ENCODE results near the gene HELZ. TPM values are rescaled to one million over a fixed set of nuclear protein-coding genes. Genes with fewer than 3 reads are reported as not detected.
"Not testable (repeated sequence)": the region's sequence is repeated elsewhere in the genome, so short reads cannot be mapped to it uniquely, and the experiment has no call there.

Gene HELZ
- polyA plus RNA-seq, 1 experiment: 8.4 TPM

DNA sequence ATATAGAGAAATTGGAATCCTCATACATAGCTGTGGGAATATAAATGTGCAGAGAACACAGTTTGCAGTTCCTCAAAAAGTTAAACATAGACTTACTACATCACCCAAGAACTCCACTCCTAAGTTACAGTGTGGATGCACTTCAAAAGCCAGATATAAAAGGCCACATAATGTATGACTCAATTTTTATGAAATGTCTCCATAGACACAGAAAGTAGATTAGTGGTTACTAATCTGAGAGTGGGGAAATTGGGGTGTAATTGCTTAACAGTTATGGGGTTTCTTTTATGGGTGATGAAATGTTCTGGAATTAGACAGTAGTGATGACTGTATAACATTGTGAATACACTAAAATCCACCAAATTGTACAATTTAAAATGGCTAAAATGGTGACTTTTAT is 139.8 kb downstream of the HELZ start:
- no peak overlapping the region for H3K4me3 ChIP-seq (ENCODE audit: low read depth, low read length)
- DNase-seq (ENCODE audit: low read depth): peak; percentile 38
- TF ChIP-seq, protein P1, sequence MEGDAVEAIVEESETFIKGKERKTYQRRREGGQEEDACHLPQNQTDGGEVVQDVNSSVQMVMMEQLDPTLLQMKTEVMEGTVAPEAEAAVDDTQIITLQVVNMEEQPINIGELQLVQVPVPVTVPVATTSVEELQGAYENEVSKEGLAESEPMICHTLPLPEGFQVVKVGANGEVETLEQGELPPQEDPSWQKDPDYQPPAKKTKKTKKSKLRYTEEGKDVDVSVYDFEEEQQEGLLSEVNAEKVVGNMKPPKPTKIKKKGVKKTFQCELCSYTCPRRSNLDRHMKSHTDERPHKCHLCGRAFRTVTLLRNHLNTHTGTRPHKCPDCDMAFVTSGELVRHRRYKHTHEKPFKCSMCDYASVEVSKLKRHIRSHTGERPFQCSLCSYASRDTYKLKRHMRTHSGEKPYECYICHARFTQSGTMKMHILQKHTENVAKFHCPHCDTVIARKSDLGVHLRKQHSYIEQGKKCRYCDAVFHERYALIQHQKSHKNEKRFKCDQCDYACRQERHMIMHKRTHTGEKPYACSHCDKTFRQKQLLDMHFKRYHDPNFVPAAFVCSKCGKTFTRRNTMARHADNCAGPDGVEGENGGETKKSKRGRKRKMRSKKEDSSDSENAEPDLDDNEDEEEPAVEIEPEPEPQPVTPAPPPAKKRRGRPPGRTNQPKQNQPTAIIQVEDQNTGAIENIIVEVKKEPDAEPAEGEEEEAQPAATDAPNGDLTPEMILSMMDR (IDR thresholded peaks at IDR 0.05; ENCODE audit: insufficient read depth, low read depth, low read length): no peak
- H3K27me3 ChIP-seq (ENCODE audit: control insufficient read depth, insufficient read depth, low read length): no peaks in the 10 kb centered on the region
- H3K36me3 ChIP-seq (ENCODE audit: control insufficient read depth, insufficient read depth, low read length): peaks cover 11% of the 10 kb centered on the region
- POLR2A ChIA-PET: no interaction called here
- CTCF ChIA-PET: no interaction called here

GRCh38 chr17:67104641-67105040 is 140.4 kb downstream of the HELZ start:
- H3K36me3 ChIP-seq (ENCODE audit: control insufficient read depth, insufficient read depth, low read length): peaks cover 11% of the 10 kb centered on the region
- H3K27me3 ChIP-seq (ENCODE audit: control insufficient read depth, insufficient read depth, low read length); POLR2A ChIA-PET; CTCF ChIA-PET; DNase-seq (ENCODE audit: low read depth); H3K4me3 ChIP-seq (ENCODE audit: low read depth, low read length): not testable (repeated sequence)

DNA sequence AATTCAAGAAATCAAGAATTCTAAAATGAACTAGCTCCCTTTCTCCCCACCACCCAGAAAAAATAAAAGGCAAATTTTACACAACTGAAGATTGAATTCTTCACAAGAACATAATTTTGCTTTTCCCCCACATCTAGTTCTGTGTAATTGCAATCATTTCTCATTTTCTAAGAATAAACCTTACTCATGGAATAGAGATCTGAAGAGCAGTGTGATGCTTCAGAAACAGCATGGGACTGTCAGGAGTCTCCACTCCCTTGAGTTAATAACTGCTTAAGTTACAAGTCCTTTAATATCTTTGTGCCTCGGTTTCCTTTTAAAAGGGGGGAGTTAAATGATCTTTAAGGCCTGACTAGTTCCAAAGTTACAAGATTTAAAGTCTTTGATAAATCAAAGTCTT is 147.0 kb downstream of the HELZ start:
- Histone ChIP-seq H3K36me3 (ENCODE audit: control insufficient read depth, insufficient read depth, low read length) (no peaks in the 10 kb centered on the region), H3K4me3 (ENCODE audit: low read depth, low read length) (no peak overlapping the region), H3K27me3 (ENCODE audit: control insufficient read depth, insufficient read depth, low read length) (no peaks in the 10 kb centered on the region)
- TF ChIP-seq, protein P1 (IDR thresholded peaks at IDR 0.05; ENCODE audit: insufficient read depth, low read depth, low read length): no peak
- DNase-seq (ENCODE audit: low read depth): no peak
- POLR2A ChIA-PET: no interaction called here
- CTCF ChIA-PET: interaction anchor here (0.8 kb wide), 1 partner anchor 21 kb away, joined by 3 read pairs; no protein-coding TSS in a partner anchor

DNA sequence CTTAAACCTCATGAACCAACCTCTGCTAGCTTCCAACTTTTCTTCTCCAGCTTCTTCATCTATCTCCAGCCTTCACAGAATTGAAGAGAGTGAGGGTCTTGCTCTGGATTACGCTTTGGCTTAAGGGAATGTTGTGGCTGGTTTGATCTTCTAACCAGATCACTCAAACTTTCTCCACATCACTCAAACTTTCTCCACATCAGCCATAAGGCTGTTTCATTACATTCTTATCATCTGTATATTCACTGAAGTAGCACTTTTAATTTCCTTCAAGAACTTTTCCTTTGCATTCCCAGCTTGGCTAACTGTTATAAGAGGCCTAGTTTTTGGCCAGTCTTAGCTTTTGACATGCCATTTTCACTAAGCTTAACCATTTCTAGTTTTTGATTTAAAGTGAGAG is 148.4 kb downstream of the HELZ start:
- H3K4me3 ChIP-seq (ENCODE audit: low read depth, low read length): no peak overlapping the region
- no peaks in the 10 kb centered on the region for H3K27me3 ChIP-seq (ENCODE audit: control insufficient read depth, insufficient read depth, low read length)
- H3K36me3 ChIP-seq (ENCODE audit: control insufficient read depth, insufficient read depth, low read length): no peaks in the 10 kb centered on the region
- TF ChIP-seq, protein P1 (IDR thresholded peaks at IDR 0.05; ENCODE audit: insufficient read depth, low read depth, low read length): no peak
- ChIA-PET CTCF (interaction anchor here (0.7 kb wide), 1 partner anchor 191 kb away, joined by 3 read pairs; no protein-coding TSS in a partner anchor), POLR2A (no interaction called here)
- DNase-seq (ENCODE audit: low read depth): no peak

DNA sequence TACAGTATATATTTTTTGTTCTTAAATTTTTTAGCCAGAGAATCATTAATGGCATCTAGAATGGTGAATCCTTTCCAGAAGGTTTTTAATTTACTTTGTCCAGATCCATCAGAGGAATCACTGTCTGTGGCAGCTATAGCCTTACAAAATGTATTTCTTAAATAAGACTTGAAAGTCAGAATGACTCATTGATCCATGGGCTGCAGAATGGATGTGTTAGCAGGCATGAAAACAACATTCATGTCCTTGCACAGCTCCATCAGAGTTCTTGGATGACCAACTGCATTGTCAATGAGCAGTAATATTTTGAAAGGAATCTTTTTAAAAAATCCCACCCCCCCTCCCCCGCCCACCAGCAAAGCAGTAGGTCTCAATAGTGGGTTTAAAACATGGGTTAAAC is 149.2 kb downstream of the HELZ start:
- ChIA-PET CTCF (interaction anchor here (0.7 kb wide), 1 partner anchor 192 kb away, joined by 3 read pairs; no protein-coding TSS in a partner anchor), POLR2A (no interaction called here)
- no peaks in the 10 kb centered on the region for H3K36me3 ChIP-seq (ENCODE audit: control insufficient read depth, insufficient read depth, low read length)
- H3K27me3 ChIP-seq (ENCODE audit: control insufficient read depth, insufficient read depth, low read length): no peaks in the 10 kb centered on the region
- H3K4me3 ChIP-seq (ENCODE audit: low read depth, low read length): no peak overlapping the region
- TF ChIP-seq, protein P1 (IDR thresholded peaks at IDR 0.05; ENCODE audit: insufficient read depth, low read depth, low read length): no peak
- DNase-seq (ENCODE audit: low read depth): no peak

- H3K27me3 ChIP-seq (ENCODE audit: control insufficient read depth, insufficient read depth, low read length); H3K36me3 ChIP-seq (ENCODE audit: control insufficient read depth, insufficient read depth, low read length); POLR2A ChIA-PET; DNase-seq (ENCODE audit: low read depth); H3K4me3 ChIP-seq (ENCODE audit: low read depth, low read length); CTCF ChIA-PET: not testable (repeated sequence)
These were observed 149.7 kb downstream of the HELZ start for GRCh38 chr17:67095291-67095690.
